H1 (cell line): ENCODE measurements around the gene PLD2. TPM values are rescaled to one million over a fixed set of nuclear protein-coding genes. Genes with fewer than 3 reads are reported as not detected.

Experiments used
- CTCF ChIA-PET: fragments of 300-600 bp; sonication (Branson Sonifier 250); formaldehyde crosslinking; loops from one replicate; lab custom pipeline; 2021; ENCODE audit not compliant: partially characterized antibody; lab: Charles Lee
- POLR2A ChIA-PET: fragments of 300-600 bp; sonication (Branson Sonifier 250); formaldehyde crosslinking; loops from one replicate; lab custom pipeline; 2021; ENCODE audit warnings: inconsistent platforms; ENCODE audit not compliant: partially characterized antibody; lab: Charles Lee
- DNase-seq, 2 experiments: peaks; one replicate each; pipeline versions ENCODE4 v3.0.0 to v3.0.0-alpha.2; 2010 to 2022; ENCODE audit warnings: low spot score in 2 of 2, low read depth in 1 of 2, mixed read lengths in 1 of 2
- FAIRE-seq: peaks from 2 replicates; lab custom pipeline; 2011; peaks lifted over from hg19 to GRCh38; lab: Jason Lieb, UNC
- H2AFZ ChIP-seq: 2 replicates; pipeline ENCODE4 v1.8.1; 2012; ENCODE audit warnings: low read length, inconsistent platforms
- H2AK5ac ChIP-seq: 2 replicates; pipeline ENCODE4 v1.6.1; 2013; ENCODE audit warnings: low read depth, low read length
- H2BK120ac ChIP-seq: replicated peaks from 2 replicates; pipeline ENCODE3; 2013; ENCODE audit warnings: low read depth, low read length, inconsistent platforms
- H2BK12ac ChIP-seq: 2 replicates; pipeline ENCODE4 v1.6.1; 2013; ENCODE audit warnings: low read depth, low read length
- H2BK15ac ChIP-seq: 2 replicates; pipeline ENCODE4 v1.6.1; 2013; ENCODE audit warnings: low read length
- H2BK20ac ChIP-seq: 2 replicates; pipeline ENCODE4 v1.6.1; 2013; ENCODE audit warnings: low read length
- H2BK5ac ChIP-seq: 2 replicates; pipeline ENCODE4 v1.6.1; 2013; ENCODE audit warnings: low read depth, low read length
- H3K14ac ChIP-seq: 2 replicates; pipeline ENCODE4 v1.6.1; 2013; ENCODE audit warnings: inconsistent platforms; ENCODE audit not compliant: insufficient read length
- H3K18ac ChIP-seq: 2 replicates; pipeline ENCODE4 v1.6.1; 2013; ENCODE audit warnings: low read length; ENCODE audit errors: extremely low read depth
- H3K23ac ChIP-seq: 2 replicates; pipeline ENCODE4 v1.6.1; 2013; ENCODE audit warnings: inconsistent platforms; ENCODE audit not compliant: insufficient read length
- H3K23me2 ChIP-seq: 2 replicates; pipeline ENCODE4 v1.6.1; 2013; ENCODE audit warnings: low read depth, low read length
- H3K27ac ChIP-seq: 2 replicates; pipeline ENCODE4 v1.6.1; 2011; ENCODE audit warnings: low read depth, low read length, inconsistent platforms
- H3K27me3 ChIP-seq, 4 experiments: replicated peaks in 1 of 4; 1 replicate in 1 of 4; 2 replicates in 3 of 4; pipeline versions ENCODE4 v1.6.1 to v1.8.1; 2011 to 2013; ENCODE audit warnings: low read length in 3 of 4, mild to moderate bottlenecking in 3 of 4, inconsistent platforms in 2 of 4, mixed read lengths in 2 of 4, moderate library complexity in 1 of 4; ENCODE audit not compliant: control insufficient read depth in 3 of 4, insufficient read depth in 3 of 4; ENCODE audit errors: extremely low read depth in 1 of 4
- H3K36me3 ChIP-seq, 4 experiments: 2 replicates each; pipeline versions ENCODE4 v1.6.1 to v1.8.1; 2011 to 2013; ENCODE audit warnings: mild to moderate bottlenecking in 4 of 4, low read length in 3 of 4, moderate library complexity in 2 of 4, control low read depth in 1 of 4, inconsistent platforms in 1 of 4; ENCODE audit not compliant: insufficient read depth in 4 of 4, control insufficient read depth in 2 of 4
- H3K4ac ChIP-seq: replicated peaks from 2 replicates; pipeline ENCODE3; 2013; ENCODE audit warnings: low read length, low read depth, mixed read lengths, inconsistent platforms; ENCODE audit not compliant: insufficient read length
- H3K4me1 ChIP-seq, 4 experiments: replicated peaks in 1 of 4; 1 replicate in 1 of 4; 2 replicates in 3 of 4; pipeline versions ENCODE4 v1.6.1 to v1.8.1; 2011 to 2013; ENCODE audit warnings: low read length in 3 of 4, inconsistent platforms in 2 of 4, mixed read lengths in 1 of 4; ENCODE audit not compliant: insufficient read depth in 4 of 4, control insufficient read depth in 3 of 4
- H3K4me2 ChIP-seq, 2 experiments: 2 replicates each; pipeline versions ENCODE4 v1.6.1 to v1.8.1; 2011 to 2013; ENCODE audit warnings: low read depth in 2 of 2, low read length in 2 of 2, control low read depth in 1 of 2, inconsistent platforms in 1 of 2, mild to moderate bottlenecking in 1 of 2; ENCODE audit not compliant: insufficient read depth in 1 of 2
- H3K4me3 ChIP-seq, 4 experiments: fragments of 200-600, 300-600 bp in 1 of 4; sonication (generic), shearing (Covaris generic), sonication (Bioruptor Twin) in 1 of 4; 2 replicates each; pipeline versions ENCODE4 v1.5.1 to v1.8.1; 2011 to 2016; ENCODE audit warnings: low read length in 4 of 4, low read depth in 3 of 4, control low read depth in 2 of 4, inconsistent platforms in 2 of 4, mild to moderate bottlenecking in 2 of 4, mixed read lengths in 1 of 4, moderate library complexity in 1 of 4; ENCODE audit not compliant: insufficient read depth in 2 of 4; ENCODE audit errors: extremely low read depth in 1 of 4
- H3K56ac ChIP-seq: replicated peaks from 2 replicates; pipeline ENCODE3; 2013; ENCODE audit warnings: low read depth, mild to moderate bottlenecking, mixed read lengths, low read length, inconsistent platforms; ENCODE audit not compliant: insufficient read length
- H3K79me1 ChIP-seq: 2 replicates; pipeline ENCODE4 v1.6.1; 2013; ENCODE audit warnings: low read depth, low read length, control low read depth
- H3K79me2 ChIP-seq, 2 experiments: 2 replicates each; pipeline versions ENCODE4 v1.6.1 to v1.8.1; 2012 to 2013; ENCODE audit warnings: low read length in 2 of 2, mild to moderate bottlenecking in 2 of 2, inconsistent platforms in 1 of 2; ENCODE audit not compliant: insufficient read depth in 2 of 2, control insufficient read depth in 1 of 2
- H3K9ac ChIP-seq, 4 experiments: replicated peaks in 1 of 4; 1 replicate in 1 of 4; 2 replicates in 3 of 4; pipeline versions ENCODE4 v1.6.1 to v1.8.1; 2011 to 2013; ENCODE audit warnings: low read depth in 3 of 4, low read length in 3 of 4, control low read depth in 2 of 4, mild to moderate bottlenecking in 2 of 4, moderate library complexity in 2 of 4, inconsistent platforms in 1 of 4; ENCODE audit errors: extremely low read depth in 1 of 4
- H3K9me3 ChIP-seq, 2 experiments: 2 replicates each; pipeline versions ENCODE4 v1.6.1 to v1.8.1; 2012 to 2013; ENCODE audit warnings: mild to moderate bottlenecking in 2 of 2, moderate library complexity in 2 of 2, control low read depth in 1 of 2, inconsistent platforms in 1 of 2, low read depth in 1 of 2, low read length in 1 of 2, mixed read lengths in 1 of 2; ENCODE audit not compliant: insufficient read depth in 2 of 2
- H4K20me1 ChIP-seq, 2 experiments: replicated peaks in 1 of 2; 2 replicates each; pipeline versions ENCODE3 to v1.8.1; 2011 to 2013; ENCODE audit warnings: inconsistent platforms in 2 of 2, low read length in 2 of 2, mild to moderate bottlenecking in 1 of 2; ENCODE audit not compliant: insufficient read depth in 2 of 2, control insufficient read depth in 1 of 2
- H4K5ac ChIP-seq: 2 replicates; pipeline ENCODE4 v1.6.1; 2013; ENCODE audit warnings: low read length, low read depth, mixed read lengths, inconsistent platforms; ENCODE audit not compliant: insufficient read length
- H4K8ac ChIP-seq: 2 replicates; pipeline ENCODE4 v1.8.0; 2013; ENCODE audit warnings: mild to moderate bottlenecking, moderate library complexity, low read length, inconsistent platforms; ENCODE audit not compliant: insufficient read depth; ENCODE audit errors: extremely low read depth
- H4K91ac ChIP-seq: replicated peaks from 2 replicates; pipeline ENCODE3; 2013; ENCODE audit warnings: low read length, mixed read lengths, inconsistent platforms; ENCODE audit not compliant: insufficient read length
- BACH1 ChIP-seq: IDR thresholded peaks from 2 replicates; pipeline ENCODE4 v1.6.1; 2012; ENCODE audit warnings: low read length, improper control_type of control experiment
- EP300 ChIP-seq, 2 experiments: IDR thresholded peaks; 1 replicate in 1 of 2; 2 replicates in 1 of 2; pipeline ENCODE4 v1.6.1; 2011 to 2012; ENCODE audit warnings: low read depth in 2 of 2, low read length in 2 of 2, mild to moderate bottlenecking in 2 of 2, borderline replicate concordance in 1 of 2, inconsistent platforms in 1 of 2, moderate library complexity in 1 of 2
- KDM1A ChIP-seq: fragments of 200-600, 300-600 bp; sonication (generic); IDR thresholded peaks from 2 replicates; pipeline ENCODE4 v1.7.1; 2016; ENCODE audit warnings: mild to moderate bottlenecking, low read length, borderline replicate concordance
- KDM5A ChIP-seq: fragments of 200-600 bp; IDR thresholded peaks from 2 replicates; pipeline ENCODE4 v1.7.1; 2012; ENCODE audit warnings: mild to moderate bottlenecking, low read length, inconsistent platforms, mixed read lengths
- MAX ChIP-seq: IDR thresholded peaks from 2 replicates; pipeline ENCODE4 v1.6.1; 2012; ENCODE audit warnings: inconsistent platforms
- POLR2A ChIP-seq, 2 experiments: IDR thresholded peaks; 1 replicate in 1 of 2; 2 replicates in 1 of 2; pipeline ENCODE4 v1.6.1; 2011; ENCODE audit warnings: low read depth in 2 of 2, low read length in 2 of 2, mild to moderate bottlenecking in 2 of 2; ENCODE audit errors: control extremely low read depth in 1 of 2
- RXRA ChIP-seq: IDR thresholded peaks from 2 replicates; pipeline ENCODE4 v1.6.1; 2011; ENCODE audit warnings: low read depth, mild to moderate bottlenecking, low read length, moderate library complexity; ENCODE audit not compliant: insufficient read depth
- SAP30 ChIP-seq: fragments of 300-600 bp; sonication (generic); IDR thresholded peaks from 2 replicates; pipeline ENCODE4 v1.7.1; 2012; ENCODE audit warnings: low read length, moderate library complexity, mild to moderate bottlenecking, inconsistent platforms; ENCODE audit not compliant: insufficient read depth, insufficient replicate concordance
- YY1 ChIP-seq: IDR thresholded peaks from 2 replicates; pipeline ENCODE4 v1.6.1; 2011; ENCODE audit warnings: low read depth, mild to moderate bottlenecking, low read length
- ZNF274 ChIP-seq: IDR thresholded peaks from 2 replicates; pipeline ENCODE4 v1.7.0; 2012; ENCODE audit warnings: low read length, borderline replicate concordance; ENCODE audit errors: extremely low read depth
- WGBS, 2 experiments: shearing (Covaris generic) in 1 of 2; methylation state at CpG; one replicate each; pipeline versions ENCODE4 v1.1.6 to v1.1.7; 2013 to 2015; ENCODE audit warnings: low lambda C conversion rate in 2 of 2, mixed read lengths in 2 of 2, inconsistent platforms in 1 of 2, low coverage in 1 of 2, missing lambda C conversion rate in 1 of 2; ENCODE audit not compliant: insufficient replicate concordance in 2 of 2, insufficient coverage in 1 of 2, insufficient read length in 1 of 2; ENCODE audit errors: extremely low coverage in 1 of 2, missing lambda C conversion rate in 1 of 2; 5-methylcytosine and 5-hydroxymethylcytosine counted together
- polyA plus RNA-seq, 7 experiments: library from polyadenylated mRNA; depleted of rRNA in 3 of 7; stranded (reverse) in 5 of 7; unstranded in 2 of 7; fragments of >200 nt in 5 of 7; fragments of 200-250 nt in 2 of 7; gene quantifications; 1 replicate in 5 of 7; 2 replicates in 1 of 7; 4 replicates in 1 of 7; pipeline versions ENCODE4 v1.2.1 to v1.2.3, GENCODE V29; 2011 to 2013; ENCODE audit warnings: missing spikeins in 2 of 7, mixed read lengths in 2 of 7
- total RNA-seq: library from RNA; stranded (reverse); fragmentation: NEBNext Ultra II Directional; extraction: Animal tissue kit (Norgen Biotek cat#: 25700); gene quantifications from 2 replicates; pipeline ENCODE4 v1.2.1, GENCODE V29; 2021

Gene PLD2
- total and polyA plus RNA-seq, 2 of the 8 experiments (the other 6 are each of a cell fraction or from before 2014, with no cell fraction given), result 44.3 to 48.4 TPM

GRCh38 chr17:4796552-4796920 is 10.4 kb upstream of the PLD2 start:
- no peak overlapping the region for H3K23ac ChIP-seq
- H3K27me3 ChIP-seq, result no peaks in the 10 kb centered on the region; a peak in 1 of 7 replicates
- ChIA-PET CTCF (interaction anchor here (0.8 to 2.5 kb wide), 5 partner anchors 52 to 87 kb away, joined by 3 to 11 read pairs (median 4); no protein-coding TSS in a partner anchor), POLR2A (interaction anchor here (1.0 to 3.2 kb wide), 5 partner anchors 10 to 103 kb away, joined by 3 to 25 read pairs (median 3); partner anchors contain the start of genes C17orf107 and PLD2)
- peak overlapping the region; percentile 85 for H3K56ac ChIP-seq
- peak in 1 of 2 experiments; percentile 63 for DNase-seq
- FAIRE-seq, result peak; percentile 42
- peak overlapping the region; percentile 47; the same call in 1 of the 2 replicates for H2AFZ ChIP-seq
- peak overlapping the region; percentile 89 for H2AK5ac ChIP-seq
- H4K8ac ChIP-seq, result peak overlapping the region; percentile 98
- H3K36me3 ChIP-seq, result peaks cover 0 to 20% (median 12%) of the 10 kb centered on the region in 4 experiments; a peak in 7 of 8 replicates
- H3K79me1 ChIP-seq, result peaks cover 7% of the 10 kb centered on the region
- H2BK20ac ChIP-seq, result no peak overlapping the region
- H3K4ac ChIP-seq, result no peak overlapping the region
- H3K79me2 ChIP-seq, result peaks cover 0 to 19% of the 10 kb centered on the region in 2 experiments; a peak in 2 of 4 replicates
- H2BK5ac ChIP-seq, result peak overlapping the region; percentile 99
- H3K4me3 ChIP-seq, result peak overlapping the region; percentile 96 to 100 (median 98)
- no peak overlapping the region for H2BK120ac ChIP-seq
- H4K91ac ChIP-seq, result no peak overlapping the region
- H3K14ac ChIP-seq, result peak overlapping the region; percentile 66
- H3K23me2 ChIP-seq, result peaks cover 6% of the 10 kb centered on the region; the same call in 1 of the 2 replicates
- H3K4me2 ChIP-seq, result peak overlapping the region; percentile 67 to 69
- peak overlapping the region; percentile 70 for H3K27ac ChIP-seq
- peak overlapping the region; percentile 100 for H2BK12ac ChIP-seq
- TF ChIP-seq ZNF274, result no peak
- TF ChIP-seq YY1, result peak; percentile 63; the same call in 1 of the 2 replicates
- TF ChIP-seq POLR2A (IDR thresholded peaks at IDR 0.05; ENCODE audit: control extremely low read depth in 1 of 2, low read depth in 2 of 2, low read length in 2 of 2), result peak in 1 of 2 experiments; percentile 6; a peak in 1 of 3 replicates
- TF ChIP-seq KDM5A, result no peak
- TF ChIP-seq EP300 (IDR thresholded peaks at IDR 0.05; ENCODE audit: borderline replicate concordance in 1 of 2, low read depth in 2 of 2, low read length in 2 of 2), result no peak
- TF ChIP-seq MAX, result no peak
- no peak for TF ChIP-seq RXRA
- peak; percentile 72 for TF ChIP-seq SAP30
- TF ChIP-seq KDM1A, result no peak
- no peak for TF ChIP-seq BACH1
- peak overlapping the region; percentile 100 for H2BK15ac ChIP-seq
- 4% methylated on average over 7 of the region's 7 CpGs; no CpG with 5 or more reads in 1 of the 2 experiments for WGBS, 2 experiments
- no peak overlapping the region for H4K5ac ChIP-seq
- H3K18ac ChIP-seq, result 0 out of 2 replicates have a peak overlapping the region, but pooled peaks have one; percentile 94
- no peaks in the 10 kb centered on the region for H3K9me3 ChIP-seq
- H4K20me1 ChIP-seq, result peaks cover 0 to 4% of the 10 kb centered on the region in 2 experiments
- H3K9ac ChIP-seq, result peak overlapping the region in 3 of 4 experiments; percentile 83 to 98 (median 88); a peak in 6 of 7 replicates
- no peaks in the 10 kb centered on the region; a peak in 1 of 7 replicates for H3K4me1 ChIP-seq
